ENCODE results near the gene KCNK6. TPM values are rescaled to one million over a fixed set of nuclear protein-coding genes. Genes with fewer than 3 reads are reported as not detected.
"Not testable (repeated sequence)": the region's sequence is repeated elsewhere in the genome, so short reads cannot be mapped to it uniquely, and the experiment has no call there.

KCNK6 gene
- total and polyA plus RNA-seq, 4 donors, result 3.0 to 10.8 (median 8.5) TPM

DNA sequence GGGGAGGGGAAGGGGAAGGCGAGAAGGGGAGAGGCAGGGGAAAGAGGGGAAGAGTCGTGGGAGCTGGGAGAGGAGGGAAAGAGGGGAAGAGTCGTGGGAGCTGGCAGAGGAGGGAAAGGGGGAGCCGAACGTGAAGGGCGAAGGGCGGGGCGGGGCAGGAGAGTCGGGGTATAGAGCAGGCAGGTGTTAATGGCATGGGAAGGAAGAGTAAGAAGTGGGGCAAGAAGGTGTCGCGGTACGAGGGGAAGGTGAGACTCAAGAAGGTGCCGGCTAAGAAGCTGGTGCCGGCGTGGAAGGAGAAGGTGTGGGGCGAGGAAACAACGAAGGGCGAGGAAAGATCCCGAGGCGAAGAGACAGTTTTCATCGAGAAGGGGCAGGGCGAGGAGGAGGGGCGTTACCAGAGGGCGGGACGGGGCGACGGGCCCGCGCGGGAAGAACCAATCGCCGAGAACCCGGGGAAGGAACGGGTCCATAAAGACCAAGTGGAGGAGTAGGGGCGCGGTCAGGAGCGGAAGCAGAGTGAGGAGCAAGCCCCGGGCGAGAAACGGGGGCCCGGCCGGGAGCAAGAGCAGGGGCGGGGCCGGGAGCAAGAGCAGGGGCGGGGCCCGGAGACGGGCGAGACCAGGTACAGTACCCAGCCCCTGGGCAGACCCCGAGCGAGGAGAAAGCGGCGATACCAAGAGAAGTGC, 16.4 kb downstream of the KCNK6 start:
- peak; percentile 90 for ATAC-seq (ENCODE audit: insufficient read depth, low FRiP score)
- 1% methylated on average over 52 of the region's 52 CpGs for WGBS, 2 donors

DNA sequence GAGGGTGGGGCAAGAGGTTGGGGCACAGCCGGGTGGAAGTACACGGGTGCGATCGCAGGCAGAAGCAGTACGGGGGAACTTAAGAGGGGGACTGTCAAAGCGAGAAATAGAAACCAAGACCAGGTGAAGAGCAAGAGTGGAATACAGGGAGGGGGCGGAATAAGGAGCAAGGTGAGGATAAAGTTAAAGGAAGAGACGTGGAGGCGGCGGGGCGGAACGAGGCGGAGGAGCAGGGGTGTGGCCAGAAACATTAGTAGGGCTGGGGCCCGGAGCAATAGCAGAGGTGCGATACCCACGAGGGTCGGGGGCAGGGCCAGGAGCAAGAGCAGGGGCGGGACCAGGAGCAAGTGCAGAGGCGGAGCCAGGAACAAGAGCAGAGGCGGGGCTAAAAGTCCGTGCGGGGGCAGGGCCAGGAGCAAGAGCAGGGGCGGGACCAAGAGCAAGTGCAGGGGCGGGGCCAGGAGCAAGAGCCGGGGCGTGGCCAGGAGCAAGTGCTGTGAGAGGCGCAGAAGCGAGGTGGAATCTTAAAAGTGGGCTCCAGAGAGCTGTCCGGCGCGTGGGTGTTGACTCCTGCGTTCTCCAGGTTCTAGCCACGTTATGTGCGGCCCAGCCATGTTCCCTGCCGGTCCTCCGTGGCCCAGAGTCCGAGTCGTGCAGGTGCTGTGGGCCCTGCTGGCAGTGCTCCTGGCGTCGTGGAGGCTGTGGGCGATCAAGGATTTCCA, 17.2 kb downstream of the KCNK6 start:
- peak overlapping the region; percentile 89 to 90 for H3K27ac ChIP-seq (ENCODE audit: low read depth in 1 of 2, low read length in 1 of 2)

More for the DNA sequence above, 16.4 kb downstream of the KCNK6 start:
- peak; percentile 94 to 96 (median 96) for DNase-seq
- TF ChIP-seq, protein P1, sequence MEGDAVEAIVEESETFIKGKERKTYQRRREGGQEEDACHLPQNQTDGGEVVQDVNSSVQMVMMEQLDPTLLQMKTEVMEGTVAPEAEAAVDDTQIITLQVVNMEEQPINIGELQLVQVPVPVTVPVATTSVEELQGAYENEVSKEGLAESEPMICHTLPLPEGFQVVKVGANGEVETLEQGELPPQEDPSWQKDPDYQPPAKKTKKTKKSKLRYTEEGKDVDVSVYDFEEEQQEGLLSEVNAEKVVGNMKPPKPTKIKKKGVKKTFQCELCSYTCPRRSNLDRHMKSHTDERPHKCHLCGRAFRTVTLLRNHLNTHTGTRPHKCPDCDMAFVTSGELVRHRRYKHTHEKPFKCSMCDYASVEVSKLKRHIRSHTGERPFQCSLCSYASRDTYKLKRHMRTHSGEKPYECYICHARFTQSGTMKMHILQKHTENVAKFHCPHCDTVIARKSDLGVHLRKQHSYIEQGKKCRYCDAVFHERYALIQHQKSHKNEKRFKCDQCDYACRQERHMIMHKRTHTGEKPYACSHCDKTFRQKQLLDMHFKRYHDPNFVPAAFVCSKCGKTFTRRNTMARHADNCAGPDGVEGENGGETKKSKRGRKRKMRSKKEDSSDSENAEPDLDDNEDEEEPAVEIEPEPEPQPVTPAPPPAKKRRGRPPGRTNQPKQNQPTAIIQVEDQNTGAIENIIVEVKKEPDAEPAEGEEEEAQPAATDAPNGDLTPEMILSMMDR (IDR thresholded peaks at IDR 0.05; ENCODE audit: control extremely low read depth, extremely low read depth), result no peak
- H3K9me3 ChIP-seq (ENCODE audit: control insufficient read depth in 4 of 4, insufficient read depth in 3 of 4, low read length in 3 of 4), result no peaks in the 10 kb centered on the region
- H3K9ac ChIP-seq (ENCODE audit: insufficient read depth in 1 of 2, low read length in 2 of 2), result peak overlapping the region in 1 of 2 donors; percentile 84
- H3K4me1 ChIP-seq (ENCODE audit: control insufficient read depth in 5 of 5, insufficient read depth in 5 of 5, low read length in 5 of 5), result peaks cover 0 to 8% (median 0%) of the 10 kb centered on the region in 5 donors
- no peaks in the 10 kb centered on the region for H3K27me3 ChIP-seq (ENCODE audit: control insufficient read depth in 3 of 3, insufficient read depth in 3 of 3, low read length in 2 of 3)
- H3K36me3 ChIP-seq (ENCODE audit: control insufficient read depth in 4 of 4, insufficient read depth in 4 of 4, low read length in 4 of 4), result peaks cover 0 to 2% (median 0%) of the 10 kb centered on the region in 4 donors
- H3K4me3 ChIP-seq, result peak overlapping the region; percentile 58
- peak overlapping the region; percentile 89 to 90 for H3K27ac ChIP-seq (ENCODE audit: low read depth in 1 of 2, low read length in 1 of 2)

DNA sequence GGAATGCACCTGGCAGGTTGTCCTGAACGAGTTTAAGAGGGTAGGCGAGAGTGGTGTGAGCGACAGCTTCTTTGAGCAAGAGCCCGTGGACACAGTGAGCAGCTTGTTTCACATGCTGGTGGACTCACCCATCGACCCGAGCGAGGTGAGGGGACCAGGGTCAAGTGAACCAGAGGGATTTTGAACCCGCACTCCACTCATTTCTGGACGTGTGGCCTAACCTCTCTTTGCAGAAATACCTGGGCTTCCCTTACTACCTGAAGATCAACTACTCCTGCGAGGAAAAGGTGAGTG, 17.7 kb downstream of the KCNK6 start:
- Histone ChIP-seq H3K4me1 (ENCODE audit: control insufficient read depth in 5 of 5, insufficient read depth in 5 of 5, low read length in 5 of 5) (peaks cover 0 to 8% (median 0%) of the 10 kb centered on the region in 5 donors), H3K27ac (ENCODE audit: low read depth in 1 of 2, low read length in 1 of 2) (peak overlapping the region in 1 of 2 donors; percentile 86), H3K36me3 (ENCODE audit: control insufficient read depth in 4 of 4, insufficient read depth in 4 of 4, low read length in 4 of 4) (peaks cover 0 to 2% (median 0%) of the 10 kb centered on the region in 4 donors), H3K4me3 (no peak overlapping the region), H3K27me3 (ENCODE audit: control insufficient read depth in 3 of 3, insufficient read depth in 3 of 3, low read length in 2 of 3) (no peaks in the 10 kb centered on the region), H3K9me3 (ENCODE audit: control insufficient read depth in 4 of 4, insufficient read depth in 3 of 4, low read length in 3 of 4) (no peaks in the 10 kb centered on the region), H3K9ac (ENCODE audit: insufficient read depth in 1 of 2, low read length in 2 of 2) (no peak overlapping the region)
- DNase-seq, result no peak
- WGBS, 2 donors, result 52 to 63% methylated on average over 10 of the region's 10 CpGs
- no peak for ATAC-seq (ENCODE audit: insufficient read depth, low FRiP score)
- TF ChIP-seq, protein P1 (IDR thresholded peaks at IDR 0.05; ENCODE audit: control extremely low read depth, extremely low read depth), result no peak

More for the DNA sequence above, 17.2 kb downstream of the KCNK6 start:
- H3K4me3 ChIP-seq, result peak overlapping the region; percentile 58
- WGBS, 2 donors, result 6 to 7% methylated on average over 37 to 41 of the region's 41 CpGs
- TF ChIP-seq, protein P1 (IDR thresholded peaks at IDR 0.05; ENCODE audit: control extremely low read depth, extremely low read depth), result no peak
- H3K27me3 ChIP-seq (ENCODE audit: control insufficient read depth in 3 of 3, insufficient read depth in 3 of 3, low read length in 2 of 3), result no peaks in the 10 kb centered on the region
- peaks cover 0 to 2% (median 0%) of the 10 kb centered on the region in 4 donors for H3K36me3 ChIP-seq (ENCODE audit: control insufficient read depth in 4 of 4, insufficient read depth in 4 of 4, low read length in 4 of 4)
- H3K9me3 ChIP-seq (ENCODE audit: control insufficient read depth in 4 of 4, insufficient read depth in 3 of 4, low read length in 3 of 4), result no peaks in the 10 kb centered on the region
- H3K9ac ChIP-seq (ENCODE audit: insufficient read depth in 1 of 2, low read length in 2 of 2), result peak overlapping the region in 1 of 2 donors; percentile 49
- peaks cover 0 to 8% (median 0%) of the 10 kb centered on the region in 5 donors for H3K4me1 ChIP-seq (ENCODE audit: control insufficient read depth in 5 of 5, insufficient read depth in 5 of 5, low read length in 5 of 5)
- DNase-seq (peak; percentile 84 to 93 (median 92)), ATAC-seq (ENCODE audit: insufficient read depth, low FRiP score) (peak; percentile 73)

DNA sequence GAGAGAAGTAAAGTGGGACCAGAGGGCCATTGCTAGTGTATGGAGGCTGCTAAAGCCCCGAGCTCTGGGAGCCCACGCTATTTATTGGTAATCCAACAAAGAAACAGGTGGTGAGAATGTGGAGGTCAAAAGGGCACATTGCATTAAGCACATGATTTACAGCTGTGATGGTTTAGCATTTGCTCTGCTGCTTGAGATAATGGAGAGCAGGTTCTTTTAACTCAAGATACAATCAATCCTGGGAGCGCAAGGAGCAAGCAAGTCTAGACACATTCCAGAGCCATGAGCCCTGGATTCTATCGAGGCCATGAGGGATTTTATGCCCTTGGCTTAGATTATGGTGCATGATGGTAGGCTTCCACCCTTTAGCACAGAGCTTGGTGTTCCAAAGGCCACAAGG, 19.4 kb downstream of the KCNK6 start:
- 70 to 75% methylated on average over 4 of the region's 4 CpGs for WGBS, 2 donors

More for the DNA sequence above, 19.4 kb downstream of the KCNK6 start:
- H3K36me3 ChIP-seq (ENCODE audit: control insufficient read depth in 4 of 4, insufficient read depth in 4 of 4, low read length in 4 of 4); H3K9ac ChIP-seq (ENCODE audit: insufficient read depth in 1 of 2, low read length in 2 of 2); H3K4me3 ChIP-seq; H3K9me3 ChIP-seq (ENCODE audit: control insufficient read depth in 4 of 4, insufficient read depth in 3 of 4, low read length in 3 of 4); H3K4me1 ChIP-seq (ENCODE audit: control insufficient read depth in 5 of 5, insufficient read depth in 5 of 5, low read length in 5 of 5); ATAC-seq (ENCODE audit: insufficient read depth, low FRiP score); H3K27ac ChIP-seq (ENCODE audit: low read depth in 1 of 2, low read length in 1 of 2); H3K27me3 ChIP-seq (ENCODE audit: control insufficient read depth in 3 of 3, insufficient read depth in 3 of 3, low read length in 2 of 3); DNase-seq: not testable (repeated sequence)

Measured in lung (tissue), 12 donors.